HCT116 (cell line): ENCODE results near the gene RACGAP1. TPM values are rescaled to one million over a fixed set of nuclear protein-coding genes. Genes with fewer than 3 reads are reported as not detected.
A peak's percentile ranks its signal among the peaks of the same experiment; 100 is the strongest.

Source experiments
- ATAC-seq: fragments of 200-7000 bp; cut with Tn5 transposase; 2 replicates; pipeline ENCODE4 v1.9.1; 2020; ENCODE audit warnings: mild to moderate bottlenecking, moderate library complexity
- BruUV-seq: library from RNA; stranded (reverse); fragments of 400-500 nt; replicated peaks from 2 replicates; lab custom pipeline; 2021; lab: Mats Ljungman, UMichigan
- CTCF ChIA-PET: fragments of 300-600 bp; sonication (Branson Sonifier 250); formaldehyde crosslinking; loops from one replicate; lab custom pipeline; 2021; ENCODE audit warnings: antibody characterized with exemption; lab: Charles Lee
- POLR2A ChIA-PET: fragments of 300-600, 350-600 bp; sonication (Branson Sonifier 250); formaldehyde crosslinking; loops from one replicate; lab custom pipeline; 2021; ENCODE audit warnings: antibody characterized with exemption; lab: Charles Lee
- RAD21 ChIA-PET, 2 experiments: fragments of 300-600 bp; sonication (Branson Sonifier 250); formaldehyde crosslinking; loops; one replicate each; lab custom pipeline; 2023; ENCODE audit warnings: low total read pairs in 2 of 2; ENCODE audit not compliant: uncharacterized antibody in 2 of 2, unreplicated experiment in 2 of 2, low non-redundant PET in 1 of 2; lab: Charles Lee
- DNase-seq: peaks from one replicate; pipeline ENCODE4 v3.0.0-alpha.2; 2010; ENCODE audit warnings: low read depth, low spot score
- H2AFZ ChIP-seq: fragments of 200-600 bp; shearing (Covaris generic), sonication (generic); 2 replicates; pipeline ENCODE4 v1.6.1; 2017; ENCODE audit warnings: low read depth, mixed run types, mixed read lengths, antibody characterized with exemption, low read length; ENCODE audit not compliant: poor library complexity, severe bottlenecking
- H3K27ac ChIP-seq: 2 replicates; pipeline ENCODE4 v1.5.1; 2012; ENCODE audit warnings: low read depth, low read length
- H3K27me3 ChIP-seq: fragments of 200-600 bp; sonication (generic); 2 replicates; pipeline ENCODE4 v1.6.1; 2016; ENCODE audit warnings: mixed run types, low read length, mixed read lengths; ENCODE audit not compliant: insufficient read depth
- H3K36me3 ChIP-seq, 2 experiments: fragments of 200-500 bp in 1 of 2; fragments of 200-600 bp in 1 of 2; sonication (Bioruptor generic) in 1 of 2; sonication (generic) in 1 of 2; 2 replicates each; pipeline versions ENCODE4 v1.5.1 to v1.6.1; 2014 to 2016; ENCODE audit warnings: low read length in 2 of 2, inconsistent platforms in 1 of 2, mixed read lengths in 1 of 2, mixed run types in 1 of 2; ENCODE audit not compliant: insufficient read depth in 2 of 2, control insufficient read depth in 1 of 2
- H3K4me1 ChIP-seq, 2 experiments: fragments of 200-600 bp in 1 of 2; sonication (generic) in 1 of 2; 2 replicates each; pipeline versions ENCODE4 v1.5.1 to v1.6.1; 2012 to 2017; ENCODE audit warnings: low read length in 2 of 2, inconsistent platforms in 1 of 2, mild to moderate bottlenecking in 1 of 2, mixed read lengths in 1 of 2, mixed run types in 1 of 2, moderate library complexity in 1 of 2; ENCODE audit not compliant: insufficient read depth in 2 of 2, control insufficient read depth in 1 of 2
- H3K4me2 ChIP-seq: fragments of 200-600 bp; sonication (generic); 2 replicates; pipeline ENCODE4 v1.6.1; 2017; ENCODE audit warnings: mixed run types, low read length, mixed read lengths
- H3K4me3 ChIP-seq, 2 experiments: fragments of 200-600 bp in 1 of 2; sonication (generic) in 1 of 2; replicated peaks in 1 of 2; 2 replicates each; pipeline ENCODE4 v1.5.1; 2011 to 2016; ENCODE audit warnings: low read length in 2 of 2, control low read depth in 1 of 2, low read depth in 1 of 2, mild to moderate bottlenecking in 1 of 2, mixed read lengths in 1 of 2, mixed run types in 1 of 2
- H3K79me2 ChIP-seq: fragments of 200-600 bp; sonication (generic); 2 replicates; pipeline ENCODE4 v1.6.1; 2017; ENCODE audit warnings: mild to moderate bottlenecking, mixed run types, low read length, moderate library complexity, mixed read lengths; ENCODE audit not compliant: insufficient read depth
- H3K9ac ChIP-seq: fragments of 200-600 bp; sonication (generic); 2 replicates; pipeline ENCODE4 v1.6.1; 2016; ENCODE audit warnings: low read length, mixed read lengths
- H3K9me2 ChIP-seq: fragments of 200-600 bp; sonication (generic), shearing (Covaris generic); 2 replicates; pipeline ENCODE4 v1.6.1; 2017; ENCODE audit warnings: mixed run types, mild to moderate bottlenecking, moderate library complexity; ENCODE audit not compliant: insufficient read depth
- H3K9me3 ChIP-seq, 2 experiments: fragments of 200-500 bp in 1 of 2; fragments of 200-600 bp in 1 of 2; sonication (Bioruptor generic) in 1 of 2; sonication (generic) in 1 of 2; 2 replicates each; pipeline ENCODE4 v1.6.1; 2014 to 2017; ENCODE audit warnings: low read length in 2 of 2, mixed read lengths in 2 of 2, inconsistent platforms in 1 of 2, low read depth in 1 of 2, mild to moderate bottlenecking in 1 of 2, mixed run types in 1 of 2, moderate library complexity in 1 of 2; ENCODE audit not compliant: control insufficient read depth in 1 of 2, insufficient read depth in 1 of 2
- H4K20me1 ChIP-seq: fragments of 200-600 bp; sonication (generic), shearing (Covaris generic); 2 replicates; pipeline ENCODE4 v1.6.1; 2017; ENCODE audit warnings: mixed run types, mild to moderate bottlenecking, moderate library complexity; ENCODE audit not compliant: insufficient read depth
- EZH2phosphoT487 ChIP-seq: fragments of 200-600 bp; IDR thresholded peaks from 2 replicates; pipeline ENCODE4 v1.6.1; 2018; ENCODE audit warnings: antibody characterized with exemption, borderline replicate concordance
- FOSL1 ChIP-seq: IDR thresholded peaks from 2 replicates; pipeline ENCODE4 v1.6.1; 2012; ENCODE audit warnings: low read depth
- JUND ChIP-seq: IDR thresholded peaks from 2 replicates; pipeline ENCODE4 v1.6.1; 2012
- MAX ChIP-seq: IDR thresholded peaks from 2 replicates; pipeline ENCODE4 v1.6.1; 2012
- POLR2A ChIP-seq: IDR thresholded peaks from 2 replicates; pipeline ENCODE4 v1.7.0; 2011; ENCODE audit warnings: borderline replicate concordance; ENCODE audit not compliant: insufficient read depth, insufficient read length; ENCODE audit errors: extremely low read depth
- SIN3A ChIP-seq: IDR thresholded peaks from 2 replicates; pipeline ENCODE4 v1.6.1; 2012; ENCODE audit warnings: low read depth
- SP1 ChIP-seq: IDR thresholded peaks from 2 replicates; pipeline ENCODE4 v1.6.1; 2012; ENCODE audit warnings: low read depth
- SRF ChIP-seq: IDR thresholded peaks from 2 replicates; pipeline ENCODE4 v1.6.1; 2012; ENCODE audit warnings: low read depth
- TCF7L2 ChIP-seq: IDR thresholded peaks from 2 replicates; pipeline ENCODE4 v1.7.0; 2011; ENCODE audit warnings: borderline replicate concordance, inconsistent platforms; ENCODE audit not compliant: insufficient read depth, insufficient read length; ENCODE audit errors: extremely low read depth
- YY1 ChIP-seq: IDR thresholded peaks from 2 replicates; pipeline ENCODE4 v1.6.1; 2011; ENCODE audit warnings: low read length, low read depth, moderate library complexity, mild to moderate bottlenecking; ENCODE audit not compliant: insufficient replicate concordance; ENCODE audit errors: extremely low read depth
- intact Hi-C: fragments of 100-400 bp; cut with micrococcal nuclease; formaldehyde crosslinking; loops from 2 replicates; pipeline ENCODE4 v1.10.0; 2022
- total RNA-seq: library from RNA; stranded (reverse); gene quantifications from one replicate; pipeline ENCODE4 v1.2.1, GENCODE V29; 2021; ENCODE audit not compliant: unreplicated experiment
- TF ChIP-seq, protein P1 (sequence below), 3 experiments: fragments of 200-600 bp in 1 of 3; sonication (generic) in 1 of 3; IDR thresholded peaks in 2 of 3; conservative IDR thresholded peaks in 1 of 3; 2 replicates each; pipeline ENCODE4 v1.5.1; 2012 to 2017; ENCODE audit warnings: low read depth in 2 of 3, low read length in 2 of 3, antibody characterized with exemption in 1 of 3, borderline replicate concordance in 1 of 3, control low read depth in 1 of 3, mild to moderate bottlenecking in 1 of 3, mixed read lengths in 1 of 3, mixed run types in 1 of 3, moderate library complexity in 1 of 3; ENCODE audit not compliant: insufficient read depth in 1 of 3
- TF ChIP-seq, protein P2 (sequence below): IDR thresholded peaks from 2 replicates; pipeline ENCODE4 v1.6.1; 2011; ENCODE audit warnings: mild to moderate bottlenecking, low read length, moderate library complexity; ENCODE audit not compliant: insufficient replicate concordance; ENCODE audit errors: extremely low read depth

Gene RACGAP1
- total RNA-seq, 1 experiment from 2014 or later = 147 TPM

- ChIA-PET RAD21 (no interaction called here), POLR2A (no interaction called here), CTCF (interaction anchor here (0.8 kb wide), 1 partner anchor 25 kb away, joined by 3 read pairs; no protein-coding TSS in a partner anchor)
- no peaks in the 10 kb centered on the region for H3K27me3 ChIP-seq
- intact Hi-C loops = no loop called here
- H3K36me3 ChIP-seq = peaks cover 21 to 31% of the 10 kb centered on the region in 2 experiments; a peak in 3 of 4 replicates
- H3K4me3 ChIP-seq = no peak overlapping the region
- no peak for DNase-seq
- H2AFZ ChIP-seq = no peak overlapping the region
- no peak for TF ChIP-seq EZH2phosphoT487
- TF ChIP-seq, protein P1, sequence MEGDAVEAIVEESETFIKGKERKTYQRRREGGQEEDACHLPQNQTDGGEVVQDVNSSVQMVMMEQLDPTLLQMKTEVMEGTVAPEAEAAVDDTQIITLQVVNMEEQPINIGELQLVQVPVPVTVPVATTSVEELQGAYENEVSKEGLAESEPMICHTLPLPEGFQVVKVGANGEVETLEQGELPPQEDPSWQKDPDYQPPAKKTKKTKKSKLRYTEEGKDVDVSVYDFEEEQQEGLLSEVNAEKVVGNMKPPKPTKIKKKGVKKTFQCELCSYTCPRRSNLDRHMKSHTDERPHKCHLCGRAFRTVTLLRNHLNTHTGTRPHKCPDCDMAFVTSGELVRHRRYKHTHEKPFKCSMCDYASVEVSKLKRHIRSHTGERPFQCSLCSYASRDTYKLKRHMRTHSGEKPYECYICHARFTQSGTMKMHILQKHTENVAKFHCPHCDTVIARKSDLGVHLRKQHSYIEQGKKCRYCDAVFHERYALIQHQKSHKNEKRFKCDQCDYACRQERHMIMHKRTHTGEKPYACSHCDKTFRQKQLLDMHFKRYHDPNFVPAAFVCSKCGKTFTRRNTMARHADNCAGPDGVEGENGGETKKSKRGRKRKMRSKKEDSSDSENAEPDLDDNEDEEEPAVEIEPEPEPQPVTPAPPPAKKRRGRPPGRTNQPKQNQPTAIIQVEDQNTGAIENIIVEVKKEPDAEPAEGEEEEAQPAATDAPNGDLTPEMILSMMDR (IDR thresholded peaks at IDR 0.05 in 2 of 3, conservative IDR thresholded peaks at IDR 0.05 in 1 of 3; ENCODE audit: borderline replicate concordance in 1 of 3, insufficient read depth in 1 of 3, low read depth in 2 of 3, low read length in 2 of 3) = no peak
- no peak for TF ChIP-seq SIN3A
- no peaks in the 10 kb centered on the region; the same call in 1 of the 2 replicates for H4K20me1 ChIP-seq
- no peaks in the 10 kb centered on the region for H3K9me2 ChIP-seq
- peaks cover 91% of the 10 kb centered on the region for H3K79me2 ChIP-seq
- H3K9me3 ChIP-seq = no peaks in the 10 kb centered on the region
- no peak for ATAC-seq
- no peak overlapping the region for H3K27ac ChIP-seq
- BruUV-seq = no TSS peak
- H3K4me2 ChIP-seq = no peak overlapping the region
- no peaks in the 10 kb centered on the region for H3K4me1 ChIP-seq
- H3K9ac ChIP-seq = no peak overlapping the region
These were observed 11.0 kb downstream of the RACGAP1 start for GRCh38 chr12:50014342-50014741.

GRCh38 chr12:50013361-50014147, 11.7 kb downstream of the RACGAP1 start:
- peaks cover 91% of the 10 kb centered on the region for H3K79me2 ChIP-seq
- ChIA-PET POLR2A (no interaction called here), RAD21 (no interaction called here), CTCF (interaction anchor here (0.8 kb wide), 1 partner anchor 26 kb away, joined by 3 read pairs; no protein-coding TSS in a partner anchor)
- no peak overlapping the region for H3K4me3 ChIP-seq
- intact Hi-C loops = no loop called here
- TSS peak; percentile 26 for BruUV-seq
- no peaks in the 10 kb centered on the region for H3K4me1 ChIP-seq
- peaks cover 23 to 34% of the 10 kb centered on the region in 2 experiments; a peak in 3 of 4 replicates for H3K36me3 ChIP-seq
- H3K27me3 ChIP-seq = no peaks in the 10 kb centered on the region
- no peak overlapping the region for H3K27ac ChIP-seq
- no peak overlapping the region for H2AFZ ChIP-seq
- DNase-seq (no peak), ATAC-seq (no peak)
- H3K4me2 ChIP-seq = no peak overlapping the region
- no peaks in the 10 kb centered on the region for H3K9me3 ChIP-seq
- no peaks in the 10 kb centered on the region for H3K9me2 ChIP-seq
- H3K9ac ChIP-seq = no peak overlapping the region
- H4K20me1 ChIP-seq = no peaks in the 10 kb centered on the region; the same call in 1 of the 2 replicates
- TF ChIP-seq POLR2A = no peak
- no peak for TF ChIP-seq SP1
- TF ChIP-seq YY1 = no peak
- TF ChIP-seq, protein P2, sequence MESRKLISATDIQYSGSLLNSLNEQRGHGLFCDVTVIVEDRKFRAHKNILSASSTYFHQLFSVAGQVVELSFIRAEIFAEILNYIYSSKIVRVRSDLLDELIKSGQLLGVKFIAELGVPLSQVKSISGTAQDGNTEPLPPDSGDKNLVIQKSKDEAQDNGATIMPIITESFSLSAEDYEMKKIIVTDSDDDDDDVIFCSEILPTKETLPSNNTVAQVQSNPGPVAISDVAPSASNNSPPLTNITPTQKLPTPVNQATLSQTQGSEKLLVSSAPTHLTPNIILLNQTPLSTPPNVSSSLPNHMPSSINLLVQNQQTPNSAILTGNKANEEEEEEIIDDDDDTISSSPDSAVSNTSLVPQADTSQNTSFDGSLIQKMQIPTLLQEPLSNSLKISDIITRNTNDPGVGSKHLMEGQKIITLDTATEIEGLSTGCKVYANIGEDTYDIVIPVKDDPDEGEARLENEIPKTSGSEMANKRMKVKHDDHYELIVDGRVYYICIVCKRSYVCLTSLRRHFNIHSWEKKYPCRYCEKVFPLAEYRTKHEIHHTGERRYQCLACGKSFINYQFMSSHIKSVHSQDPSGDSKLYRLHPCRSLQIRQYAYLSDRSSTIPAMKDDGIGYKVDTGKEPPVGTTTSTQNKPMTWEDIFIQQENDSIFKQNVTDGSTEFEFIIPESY = no peak
- no peak for TF ChIP-seq FOSL1
- no peak for TF ChIP-seq EZH2phosphoT487
- no peak for TF ChIP-seq SRF
- TF ChIP-seq JUND = no peak
- no peak for TF ChIP-seq TCF7L2
- no peak for TF ChIP-seq MAX
